HepG2 (cell line): ENCODE data around the gene MLX. TPM values are rescaled to one million over a fixed set of nuclear protein-coding genes. Genes with fewer than 3 reads are reported as not detected.

Experiments used
- ATM ChIP-seq: fragments of 450-650 bp; IDR thresholded peaks from 2 replicates; pipeline ENCODE4 v1.7.1; 2017; ENCODE audit warnings: mild to moderate bottlenecking, borderline replicate concordance
- CHCHD3 ChIP-seq: sonication (generic); formaldehyde crosslinking; IDR thresholded peaks from 2 replicates; pipeline ENCODE4 v1.8.0; 2022; ENCODE audit warnings: mild to moderate bottlenecking, missing genetic modification reagents, moderate library complexity
- CHD4 ChIP-seq: fragments of 200-600 bp; sonication (generic); IDR thresholded peaks from 2 replicates; pipeline ENCODE4 v1.7.0; 2017; ENCODE audit warnings: mild to moderate bottlenecking, low read length, borderline replicate concordance
- ETV5 ChIP-seq: IDR thresholded peaks from 2 replicates; pipeline ENCODE4 v1.6.1; 2018; ENCODE audit warnings: missing biosample characterization, missing genetic modification reagents, inconsistent platforms, borderline replicate concordance
- FOXA1 ChIP-seq, 2 experiments: fragments of 450-650 bp in 1 of 2; sonication (generic) in 1 of 2; formaldehyde crosslinking in 1 of 2; IDR thresholded peaks; 2 replicates each; pipeline versions ENCODE4 v1.4.0 to v1.6.1; 2016 to 2020; ENCODE audit warnings: missing genetic modification reagents in 1 of 2
- GTF3A ChIP-seq: sonication (generic); formaldehyde crosslinking; conservative IDR thresholded peaks from 2 replicates; pipeline ENCODE4 v1.4.0; 2020; ENCODE audit warnings: mild to moderate bottlenecking, missing genetic modification reagents
- NFE2 ChIP-seq: sonication (generic); formaldehyde crosslinking; IDR thresholded peaks from 2 replicates; pipeline ENCODE4 v1.4.0; 2020; ENCODE audit warnings: missing genetic modification reagents
- RBAK ChIP-seq: sonication (generic); formaldehyde crosslinking; IDR thresholded peaks from 2 replicates; pipeline ENCODE4 v1.5.1; 2020; ENCODE audit warnings: mild to moderate bottlenecking, missing genetic modification reagents
- RXRA ChIP-seq: sonication (generic); formaldehyde crosslinking; IDR thresholded peaks from 2 replicates; pipeline ENCODE4 v1.5.1; 2020; ENCODE audit warnings: missing genetic modification reagents
- SNAI1 ChIP-seq: sonication (generic); formaldehyde crosslinking; IDR thresholded peaks from 2 replicates; pipeline ENCODE4 v1.5.0; 2020; ENCODE audit warnings: mild to moderate bottlenecking, missing genetic modification reagents, borderline replicate concordance
- SRSF9 ChIP-seq: fragments of 200-400 bp; formaldehyde crosslinking; IDR thresholded peaks from 2 replicates; pipeline ENCODE4 v1.6.1; 2018; ENCODE audit warnings: borderline replicate concordance, mild to moderate bottlenecking, low read depth, low read length; ENCODE audit not compliant: insufficient read depth, poor library complexity, severe bottlenecking
- THYN1 ChIP-seq: sonication (generic); formaldehyde crosslinking; IDR thresholded peaks from 2 replicates; pipeline ENCODE4 v1.8.1; 2023; ENCODE audit warnings: low read depth, mild to moderate bottlenecking, moderate library complexity, missing genetic modification reagents, borderline replicate concordance
- TOE1 ChIP-seq: sonication (generic); formaldehyde crosslinking; IDR thresholded peaks from 2 replicates; pipeline ENCODE4 v1.4.0; 2020; ENCODE audit warnings: mild to moderate bottlenecking, missing genetic modification reagents
- ZFAT ChIP-seq: sonication (generic); formaldehyde crosslinking; conservative IDR thresholded peaks from 2 replicates; pipeline ENCODE4 v1.8.1; 2023; ENCODE audit warnings: missing genetic modification reagents, inconsistent platforms
- ZMYM2 ChIP-seq: sonication (generic); formaldehyde crosslinking; IDR thresholded peaks from 2 replicates; pipeline ENCODE4 v1.8.0; 2022; ENCODE audit warnings: mild to moderate bottlenecking, missing genetic modification reagents
- ZNF207 ChIP-seq: fragments of 450-650 bp; IDR thresholded peaks from 2 replicates; pipeline ENCODE4 v1.6.1; 2016; ENCODE audit warnings: antibody characterized with exemption, borderline replicate concordance
- ZNF296 ChIP-seq: sonication (generic); formaldehyde crosslinking; conservative IDR thresholded peaks from 2 replicates; pipeline ENCODE4 v1.5.0; 2020; ENCODE audit warnings: mild to moderate bottlenecking, missing genetic modification reagents
- ZNF331 ChIP-seq: sonication (generic); formaldehyde crosslinking; IDR thresholded peaks from 2 replicates; pipeline ENCODE4 v1.4.0; 2020; ENCODE audit warnings: missing genetic modification reagents
- ZNF460 ChIP-seq: sonication (generic); formaldehyde crosslinking; IDR thresholded peaks from 2 replicates; pipeline ENCODE4 v1.5.1; 2020; ENCODE audit warnings: missing genetic modification reagents, mild to moderate bottlenecking, borderline replicate concordance
- ZNF468 ChIP-seq: sonication (generic); formaldehyde crosslinking; IDR thresholded peaks from 2 replicates; pipeline ENCODE4 v1.8.0; 2022; ENCODE audit warnings: mild to moderate bottlenecking, moderate library complexity, missing genetic modification reagents
- ZNF883 ChIP-seq: sonication (generic); formaldehyde crosslinking; IDR thresholded peaks from 2 replicates; pipeline ENCODE4 v1.5.1; 2020; ENCODE audit warnings: mild to moderate bottlenecking, missing genetic modification reagents; ENCODE audit errors: not compliant biosample characterization
- polyA plus RNA-seq, 8 experiments: library from polyadenylated mRNA; depleted of rRNA in 3 of 8; stranded (reverse) in 7 of 8; unstranded in 1 of 8; fragments of >200 nt; fragmentation: Illumina TruSeq in 4 of 8; extraction: Trizol in 4 of 8; gene quantifications; 2 replicates each; pipeline versions ENCODE4 v1.2.1 to v1.2.3, GENCODE V29; 2011 to 2016; ENCODE audit warnings: low read depth in 4 of 8, missing spikeins in 1 of 8, mixed read lengths in 1 of 8; ENCODE audit not compliant: insufficient read depth in 1 of 8
- total RNA-seq, 5 experiments: library from RNA; depleted of rRNA; stranded (reverse); fragments of >200 nt; fragmentation: Illumina TruSeq; extraction: Trizol; gene quantifications; 2 replicates each; pipeline ENCODE4 v1.2.3, GENCODE V29; 2016; ENCODE audit warnings: low read depth in 1 of 5
- TF ChIP-seq, protein P1 (sequence below): sonication (generic); formaldehyde crosslinking; IDR thresholded peaks from 2 replicates; pipeline ENCODE4 v1.5.0; 2020; ENCODE audit warnings: missing genetic modification reagents
- TF ChIP-seq, protein P2 (sequence below): IDR thresholded peaks from 2 replicates; pipeline ENCODE4 v1.6.1; 2016; ENCODE audit warnings: mild to moderate bottlenecking
- TF ChIP-seq, protein P3 (sequence below): sonication (generic); formaldehyde crosslinking; IDR thresholded peaks from 2 replicates; pipeline ENCODE4 v1.5.0; 2020; ENCODE audit warnings: mild to moderate bottlenecking, missing genetic modification reagents

MLX gene
- total and polyA plus RNA-seq, 2 of the 13 experiments (the other 11 are each of a cell fraction or from before 2014, with no cell fraction given) = 38.9 to 74.4 TPM

DNA sequence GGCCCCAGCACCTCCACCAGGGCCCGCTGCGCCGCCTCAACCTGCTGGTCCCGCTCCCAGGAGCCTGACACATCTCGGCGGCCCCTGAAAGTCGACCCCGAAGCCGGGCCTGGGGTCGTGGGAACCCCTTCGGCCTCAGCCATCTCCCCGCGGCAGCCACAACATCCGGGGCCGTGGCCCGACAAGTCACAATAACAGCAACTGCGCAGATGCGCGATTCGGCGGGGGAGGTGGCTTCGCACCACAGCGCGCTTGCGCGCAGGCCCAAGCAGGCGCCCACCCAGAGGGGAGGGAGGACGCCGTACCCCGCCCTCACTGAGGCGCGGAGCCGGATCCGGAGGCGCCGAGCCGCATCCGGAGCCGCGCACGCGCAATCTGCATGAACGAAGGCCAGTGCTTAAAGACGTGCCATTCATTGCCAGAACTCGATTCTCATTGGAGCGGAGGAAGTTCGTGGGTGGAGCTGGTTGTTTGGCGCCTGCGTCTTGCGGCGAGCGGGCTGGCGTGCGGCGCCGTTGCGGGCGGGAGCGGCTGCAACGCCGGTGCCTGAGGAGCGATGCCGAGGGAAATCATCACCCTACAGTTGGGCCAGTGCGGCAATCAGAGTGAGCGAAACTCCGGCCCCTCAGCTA is 42.4 kb downstream of the MLX start, which contains the start of the genes RETREG3 and TUBG1 (continued):
- TF ChIP-seq RXRA (CRISPR knock-in tag) (peak; percentile 26; the same call in 1 of the 2 replicates), GTF3A (CRISPR knock-in tag) (0 out of 2 replicates have a peak, but pooled peaks have one; percentile 18), ETV5 (CRISPR knock-in tag) (peak; percentile 84), SRSF9 (no peak), CHCHD3 (CRISPR knock-in tag) (no peak; the same call in 1 of the 2 replicates), ZNF331 (CRISPR knock-in tag) (peak; percentile 38; the same call in 1 of the 2 replicates), TOE1 (CRISPR knock-in tag) (no peak), ZNF207 (no peak), ATM (no peak), FOXA1 (IDR thresholded peaks at IDR 0.05) (no peak), FOXA1 (CRISPR knock-in tag; IDR thresholded peaks at IDR 0.05) (peak; percentile 2; the same call in 1 of the 2 replicates), NFE2 (CRISPR knock-in tag) (no peak), RBAK (0 out of 2 replicates have a peak, but pooled peaks have one; percentile 43), ZNF468 (CRISPR knock-in tag) (no peak), CHD4 (no peak), ZNF883 (CRISPR knock-in tag) (peak; percentile 95), SNAI1 (peak; percentile 89; the same call in 1 of the 2 replicates), ZMYM2 (no peak), THYN1 (CRISPR knock-in tag) (0 out of 2 replicates have a peak, but pooled peaks have one; percentile 42), ZNF296 (CRISPR knock-in tag) (no peak), ZFAT (CRISPR knock-in tag) (0 out of 2 replicates have a peak, but pooled peaks have one; percentile 25), ZNF460 (no peak)
- TF ChIP-seq, protein P1, sequence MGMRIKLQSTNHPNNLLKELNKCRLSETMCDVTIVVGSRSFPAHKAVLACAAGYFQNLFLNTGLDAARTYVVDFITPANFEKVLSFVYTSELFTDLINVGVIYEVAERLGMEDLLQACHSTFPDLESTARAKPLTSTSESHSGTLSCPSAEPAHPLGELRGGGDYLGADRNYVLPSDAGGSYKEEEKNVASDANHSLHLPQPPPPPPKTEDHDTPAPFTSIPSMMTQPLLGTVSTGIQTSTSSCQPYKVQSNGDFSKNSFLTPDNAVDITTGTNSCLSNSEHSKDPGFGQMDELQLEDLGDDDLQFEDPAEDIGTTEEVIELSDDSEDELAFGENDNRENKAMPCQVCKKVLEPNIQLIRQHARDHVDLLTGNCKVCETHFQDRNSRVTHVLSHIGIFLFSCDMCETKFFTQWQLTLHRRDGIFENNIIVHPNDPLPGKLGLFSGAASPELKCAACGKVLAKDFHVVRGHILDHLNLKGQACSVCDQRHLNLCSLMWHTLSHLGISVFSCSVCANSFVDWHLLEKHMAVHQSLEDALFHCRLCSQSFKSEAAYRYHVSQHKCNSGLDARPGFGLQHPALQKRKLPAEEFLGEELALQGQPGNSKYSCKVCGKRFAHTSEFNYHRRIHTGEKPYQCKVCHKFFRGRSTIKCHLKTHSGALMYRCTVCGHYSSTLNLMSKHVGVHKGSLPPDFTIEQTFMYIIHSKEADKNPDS (CRISPR knock-in tag) = 0 out of 2 replicates have a peak, but pooled peaks have one; percentile 9
- TF ChIP-seq, protein P2, sequence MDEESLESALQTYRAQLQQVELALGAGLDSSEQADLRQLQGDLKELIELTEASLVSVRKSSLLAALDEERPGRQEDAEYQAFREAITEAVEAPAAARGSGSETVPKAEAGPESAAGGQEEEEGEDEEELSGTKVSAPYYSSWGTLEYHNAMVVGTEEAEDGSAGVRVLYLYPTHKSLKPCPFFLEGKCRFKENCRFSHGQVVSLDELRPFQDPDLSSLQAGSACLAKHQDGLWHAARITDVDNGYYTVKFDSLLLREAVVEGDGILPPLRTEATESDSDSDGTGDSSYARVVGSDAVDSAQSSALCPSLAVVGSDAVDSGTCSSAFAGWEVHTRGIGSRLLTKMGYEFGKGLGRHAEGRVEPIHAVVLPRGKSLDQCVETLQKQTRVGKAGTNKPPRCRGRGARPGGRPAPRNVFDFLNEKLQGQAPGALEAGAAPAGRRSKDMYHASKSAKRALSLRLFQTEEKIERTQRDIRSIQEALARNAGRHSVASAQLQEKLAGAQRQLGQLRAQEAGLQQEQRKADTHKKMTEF (CRISPR knock-in tag) = peak; percentile 85; the same call in 1 of the 2 replicates
- TF ChIP-seq, protein P3, sequence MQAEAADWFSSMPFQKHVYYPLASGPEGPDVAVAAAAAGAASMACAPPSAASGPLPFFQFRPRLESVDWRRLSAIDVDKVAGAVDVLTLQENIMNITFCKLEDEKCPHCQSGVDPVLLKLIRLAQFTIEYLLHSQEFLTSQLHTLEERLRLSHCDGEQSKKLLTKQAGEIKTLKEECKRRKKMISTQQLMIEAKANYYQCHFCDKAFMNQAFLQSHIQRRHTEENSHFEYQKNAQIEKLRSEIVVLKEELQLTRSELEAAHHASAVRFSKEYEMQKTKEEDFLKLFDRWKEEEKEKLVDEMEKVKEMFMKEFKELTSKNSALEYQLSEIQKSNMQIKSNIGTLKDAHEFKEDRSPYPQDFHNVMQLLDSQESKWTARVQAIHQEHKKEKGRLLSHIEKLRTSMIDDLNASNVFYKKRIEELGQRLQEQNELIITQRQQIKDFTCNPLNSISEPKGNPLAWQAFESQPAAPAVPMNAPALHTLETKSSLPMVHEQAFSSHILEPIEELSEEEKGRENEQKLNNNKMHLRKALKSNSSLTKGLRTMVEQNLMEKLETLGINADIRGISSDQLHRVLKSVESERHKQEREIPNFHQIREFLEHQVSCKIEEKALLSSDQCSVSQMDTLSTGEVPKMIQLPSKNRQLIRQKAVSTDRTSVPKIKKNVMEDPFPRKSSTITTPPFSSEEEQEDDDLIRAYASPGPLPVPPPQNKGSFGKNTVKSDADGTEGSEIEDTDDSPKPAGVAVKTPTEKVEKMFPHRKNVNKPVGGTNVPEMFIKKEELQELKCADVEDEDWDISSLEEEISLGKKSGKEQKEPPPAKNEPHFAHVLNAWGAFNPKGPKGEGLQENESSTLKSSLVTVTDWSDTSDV (CRISPR knock-in tag) = peak; percentile 97
